T-helper 17 cell (primary cell): ENCODE measurements around the gene CWC25. TPM values are rescaled to one million over a fixed set of nuclear protein-coding genes. Genes with fewer than 3 reads are reported as not detected.

Source experiments
- ATAC-seq: fragments of 150-1000 bp; cut with Tn5 transposase; 2 replicates; pipeline ENCODE4 v1.10.0; 2021; ENCODE audit warnings: mild to moderate bottlenecking, moderate library complexity
- DNase-seq, 3 donors: peaks; one replicate each; pipeline versions ENCODE4 v3.0.0 to v3.0.0-alpha.2; 2020 to 2021
- H3K9me3 ChIP-seq: one replicate; pipeline ENCODE4 v1.7.0; 2013; ENCODE audit warnings: low read length, mild to moderate bottlenecking; ENCODE audit not compliant: control insufficient read depth, poor library complexity, severe bottlenecking
- H3K27ac Mint-ChIP-seq: one replicate; pipeline ENCODE4 v1.8.0; 2022; ENCODE audit warnings: mild to moderate bottlenecking, moderate library complexity, mixed read lengths
- H3K27me3 Mint-ChIP-seq: one replicate; pipeline ENCODE4 v1.8.0; 2022; ENCODE audit warnings: mixed read lengths
- H3K36me3 Mint-ChIP-seq: one replicate; pipeline ENCODE4 v1.8.0; 2022; ENCODE audit warnings: low read depth, mixed read lengths
- H3K4me1 Mint-ChIP-seq: one replicate; pipeline ENCODE4 v1.8.0; 2022; ENCODE audit warnings: mild to moderate bottlenecking, mixed read lengths
- H3K4me3 Mint-ChIP-seq: one replicate; pipeline ENCODE4 v1.8.0; 2022; ENCODE audit warnings: mild to moderate bottlenecking, moderate library complexity, mixed read lengths
- total RNA-seq, 4 donors: library from RNA in 2 of 4; stranded (reverse) in 2 of 4; gene quantifications; one replicate each; pipeline ENCODE4 v1.2.3 and lab custom pipeline; 2022 to 2026

Gene CWC25
- total RNA-seq (10 to 100 TPM; 69.6 to 88.5 TPM), total RNA-seq (lab: John Stamatoyannopoulos, UW) (68.6 to 97.5 reads per million in 2 donors)

- Mint-ChIP-seq H3K27ac (peak within 1 kb of the TSS; percentile 99), H3K27me3 (no peaks in the 10 kb centered on the region), H3K4me3 (peak within 1 kb of the TSS; percentile 98), H3K36me3 (peaks cover 5% of the 10 kb centered on the region), H3K4me1 (peaks cover 25% of the 10 kb centered on the region)
- DNase-seq (peak; percentile 81 to 98 (median 90)), ATAC-seq (peak; percentile 89)
- H3K9me3 ChIP-seq: no peaks in the 10 kb centered on the region
Measured at GRCh38 chr17:38824899-38825761, at the start of gene CWC25. CWC25 (minus strand) TSS chr17:38825321; CDS start chr17:38825183, 138 bp downstream.

DNA sequence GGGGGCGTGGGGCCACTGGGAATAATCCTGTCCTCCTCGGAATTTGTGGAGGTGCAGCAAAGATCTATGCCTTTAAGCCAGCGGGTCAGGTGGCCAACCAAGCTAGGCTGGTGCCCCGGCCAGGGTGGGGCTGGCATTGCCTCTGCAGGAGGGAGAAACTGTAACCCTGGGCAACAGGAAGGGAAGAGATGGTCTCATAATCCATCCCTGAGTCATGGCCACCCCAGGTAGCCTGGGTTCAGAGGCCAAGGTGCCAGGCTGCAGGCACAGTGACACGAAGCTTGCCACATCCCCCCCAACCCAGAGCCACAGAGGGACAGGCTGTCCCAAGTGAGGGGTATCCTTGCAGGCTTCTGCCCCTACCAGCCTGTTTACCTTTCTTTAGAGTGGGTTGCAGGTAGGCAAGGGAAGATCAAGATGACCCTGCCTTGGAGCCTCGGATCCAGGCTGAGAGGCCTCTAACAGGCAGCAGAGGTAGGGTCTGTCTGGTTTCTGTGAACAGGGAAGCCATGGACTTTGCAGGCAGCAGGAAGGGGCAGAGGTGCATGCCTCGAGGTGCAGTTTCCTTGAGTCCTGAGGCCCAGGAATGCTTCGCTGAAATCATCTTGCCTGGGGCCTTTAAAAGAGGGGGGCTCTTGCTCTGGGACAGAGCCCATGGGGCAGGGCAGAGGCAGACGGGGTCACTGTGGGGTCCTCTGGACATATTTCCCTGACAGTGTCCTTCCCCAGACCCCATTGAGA is 48.7 kb upstream of the CWC25 start:
- peaks cover 4% of the 10 kb centered on the region for H3K36me3 Mint-ChIP-seq
- H3K27me3 Mint-ChIP-seq: no peaks in the 10 kb centered on the region
- no peak for ATAC-seq
- DNase-seq: no peak
- H3K4me1 Mint-ChIP-seq: peaks cover 61% of the 10 kb centered on the region
- H3K4me3 Mint-ChIP-seq: peak overlapping the region; percentile 62
- H3K9me3 ChIP-seq: no peaks in the 10 kb centered on the region
- peak overlapping the region; percentile 99 for H3K27ac Mint-ChIP-seq

GRCh38 chr17:38872671-38873385 is 47.7 kb upstream of the CWC25 start:
- DNase-seq (no peak), ATAC-seq (no peak)
- H3K9me3 ChIP-seq: no peaks in the 10 kb centered on the region
- Mint-ChIP-seq H3K36me3 (peaks cover 4% of the 10 kb centered on the region), H3K27me3 (no peaks in the 10 kb centered on the region), H3K4me1 (peaks cover 64% of the 10 kb centered on the region), H3K27ac (peak overlapping the region; percentile 99), H3K4me3 (peak overlapping the region; percentile 99)

GRCh38 chr17:38872027-38872511 is 46.9 kb upstream of the CWC25 start:
- H3K27ac Mint-ChIP-seq: peak overlapping the region; percentile 99
- ATAC-seq (no peak), DNase-seq (no peak)
- peaks cover 4% of the 10 kb centered on the region for H3K36me3 Mint-ChIP-seq
- peak overlapping the region; percentile 99 for H3K4me3 Mint-ChIP-seq
- no peaks in the 10 kb centered on the region for H3K9me3 ChIP-seq
- no peaks in the 10 kb centered on the region for H3K27me3 Mint-ChIP-seq
- H3K4me1 Mint-ChIP-seq: peaks cover 64% of the 10 kb centered on the region

- Mint-ChIP-seq H3K4me1 (peaks cover 57% of the 10 kb centered on the region), H3K27me3 (no peaks in the 10 kb centered on the region), H3K27ac (peak overlapping the region; percentile 99), H3K36me3 (peaks cover 4% of the 10 kb centered on the region), H3K4me3 (peak overlapping the region; percentile 99)
- no peaks in the 10 kb centered on the region for H3K9me3 ChIP-seq
- ATAC-seq: peak; percentile 35
- DNase-seq: peak in 2 of 3 donors; percentile 38 to 47
Measured at GRCh38 chr17:38871247-38872015, 46.3 kb upstream of the CWC25 start.

DNA sequence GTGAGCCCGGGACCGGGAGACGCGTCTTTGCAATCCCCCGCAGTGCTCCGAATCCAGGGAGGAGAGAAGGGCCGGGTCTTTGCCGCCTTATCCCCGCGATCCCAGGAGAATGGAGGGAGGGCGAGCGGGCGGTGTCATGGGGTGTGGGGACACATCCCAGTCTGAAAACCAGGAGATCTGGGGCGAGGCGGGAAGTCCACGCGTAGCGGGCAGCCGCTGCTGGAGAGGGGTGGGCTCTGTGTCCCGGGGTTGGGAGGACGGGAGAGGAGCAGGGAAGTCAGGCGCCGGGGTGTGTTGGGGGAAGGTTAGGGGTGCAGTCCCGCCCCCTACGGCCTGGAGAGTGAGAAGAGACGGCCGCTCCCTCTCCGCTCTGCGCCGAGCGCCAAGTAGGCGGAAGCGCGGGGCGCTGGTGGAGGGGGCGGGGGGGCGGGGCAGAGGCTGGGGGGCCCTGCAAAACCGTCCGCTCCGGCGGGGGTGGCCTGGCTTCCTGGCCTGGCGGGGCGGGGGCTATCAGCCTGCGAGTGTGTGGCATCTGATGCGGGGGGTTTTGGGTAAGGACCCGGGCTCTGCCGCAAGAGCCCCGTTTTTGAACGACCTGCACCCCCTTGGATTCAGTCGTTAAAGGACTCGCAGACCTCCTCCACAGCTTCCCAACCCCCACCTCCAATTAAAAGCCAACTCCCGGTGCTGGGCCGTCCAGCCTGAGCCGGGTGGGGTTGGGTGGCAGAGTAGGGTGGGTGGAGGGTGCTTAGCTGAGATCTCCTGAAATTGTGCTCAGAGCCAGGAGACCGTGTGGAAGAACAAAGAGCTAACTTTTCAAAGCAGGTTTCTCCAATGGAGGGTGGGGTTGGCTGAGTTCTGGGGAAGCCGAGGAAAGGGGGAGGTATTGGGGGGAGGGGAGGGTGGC is 45.4 kb upstream of the CWC25 start:
- H3K4me3 Mint-ChIP-seq: peak overlapping the region; percentile 99
- peak overlapping the region; percentile 99 for H3K27ac Mint-ChIP-seq
- peaks cover 4% of the 10 kb centered on the region for H3K36me3 Mint-ChIP-seq
- no peaks in the 10 kb centered on the region for H3K9me3 ChIP-seq
- H3K27me3 Mint-ChIP-seq: no peaks in the 10 kb centered on the region
- DNase-seq (peak; percentile 29 to 59 (median 55)), ATAC-seq (peak; percentile 49)
- H3K4me1 Mint-ChIP-seq: peaks cover 56% of the 10 kb centered on the region

DNA sequence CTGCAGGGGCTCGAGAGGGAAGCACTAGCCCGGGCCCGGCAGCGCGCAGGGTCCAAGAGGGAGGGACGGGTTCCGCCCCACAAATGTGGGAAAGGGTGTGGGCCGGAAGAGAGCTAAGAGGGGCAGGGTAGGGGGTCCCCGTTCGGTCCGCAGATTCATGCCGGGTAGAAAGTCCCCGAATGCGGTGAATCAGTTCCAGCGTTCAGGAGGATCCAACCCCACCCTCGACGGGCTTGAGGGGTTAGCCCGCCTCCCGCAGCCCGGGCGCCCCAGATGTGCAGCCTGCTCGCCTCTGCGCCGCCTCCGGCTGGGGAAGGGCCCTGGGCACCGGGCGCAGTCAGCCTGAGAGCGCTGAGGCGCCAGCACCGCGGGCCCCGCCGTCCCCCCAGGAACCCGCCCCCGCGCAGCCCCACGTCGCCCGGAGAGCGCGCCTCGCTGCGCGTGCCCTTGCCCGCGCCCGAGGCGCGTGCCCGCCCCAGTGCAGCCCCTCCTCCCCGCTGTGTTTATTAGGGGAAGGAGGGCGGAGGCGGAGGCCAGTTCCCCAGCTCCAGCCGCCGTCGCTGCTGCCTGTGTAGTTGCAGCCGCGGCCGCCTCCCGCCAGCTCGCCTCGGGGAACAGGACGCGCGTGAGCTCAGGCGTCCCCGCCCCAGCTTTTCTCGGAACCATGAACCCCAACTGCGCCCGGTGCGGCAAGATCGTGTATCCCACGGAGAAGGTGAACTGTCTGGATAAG is 44.6 kb upstream of the CWC25 start, which contains the start of gene LASP1:
Gene LASP1, plus strand, starts transcription at position 533 of the 733 bp plus-strand sequence. Its CDS starts 132 bp downstream, at position 665.
- no peaks in the 10 kb centered on the region for H3K9me3 ChIP-seq
- Mint-ChIP-seq H3K36me3 (peaks cover 4% of the 10 kb centered on the region), H3K4me1 (peaks cover 51% of the 10 kb centered on the region), H3K27me3 (no peaks in the 10 kb centered on the region), H3K4me3 (peak within 1 kb of the TSS; percentile 99), H3K27ac (peak within 1 kb of the TSS; percentile 99)
- peak; percentile 77 to 80 (median 78) for DNase-seq
- ATAC-seq: peak; percentile 74

- peak; percentile 67 for ATAC-seq
- peak; percentile 61 to 90 (median 73) for DNase-seq
- peak overlapping the region; percentile 99 for H3K4me3 Mint-ChIP-seq
- no peaks in the 10 kb centered on the region for H3K9me3 ChIP-seq
- H3K27ac Mint-ChIP-seq: peak overlapping the region; percentile 99
- peaks cover 4% of the 10 kb centered on the region for H3K36me3 Mint-ChIP-seq
- H3K4me1 Mint-ChIP-seq: peaks cover 45% of the 10 kb centered on the region
- no peaks in the 10 kb centered on the region for H3K27me3 Mint-ChIP-seq
Measured at GRCh38 chr17:38868817-38869525, 43.9 kb upstream of the CWC25 start.

- H3K4me1 Mint-ChIP-seq: peaks cover 42% of the 10 kb centered on the region
- peaks cover 5% of the 10 kb centered on the region for H3K27me3 Mint-ChIP-seq
- H3K36me3 Mint-ChIP-seq: peaks cover 4% of the 10 kb centered on the region
- peak overlapping the region; percentile 99 for H3K4me3 Mint-ChIP-seq
- DNase-seq (no peak), ATAC-seq (no peak)
- no peaks in the 10 kb centered on the region for H3K9me3 ChIP-seq
- peak overlapping the region; percentile 99 for H3K27ac Mint-ChIP-seq
Measured at GRCh38 chr17:38867968-38868816, 43.1 kb upstream of the CWC25 start.
